OCI-LY3 (cell line): ENCODE measurements around the gene TRIM41.

Source experiments
- EZH2phosphoT487 ChIP-seq: fragments of 200-600 bp; shearing (Covaris generic); IDR thresholded peaks from 2 replicates; pipeline ENCODE4 v1.6.1; 2018; ENCODE audit warnings: antibody characterized with exemption, mixed run types, low read depth
- TF ChIP-seq, protein P1 (sequence below): fragments of 200-600, 300-600 bp; sonication (generic); IDR thresholded peaks from 2 replicates; pipeline ENCODE4 v1.5.1; 2014; ENCODE audit warnings: antibody characterized with exemption, low read length, low read depth

DNA sequence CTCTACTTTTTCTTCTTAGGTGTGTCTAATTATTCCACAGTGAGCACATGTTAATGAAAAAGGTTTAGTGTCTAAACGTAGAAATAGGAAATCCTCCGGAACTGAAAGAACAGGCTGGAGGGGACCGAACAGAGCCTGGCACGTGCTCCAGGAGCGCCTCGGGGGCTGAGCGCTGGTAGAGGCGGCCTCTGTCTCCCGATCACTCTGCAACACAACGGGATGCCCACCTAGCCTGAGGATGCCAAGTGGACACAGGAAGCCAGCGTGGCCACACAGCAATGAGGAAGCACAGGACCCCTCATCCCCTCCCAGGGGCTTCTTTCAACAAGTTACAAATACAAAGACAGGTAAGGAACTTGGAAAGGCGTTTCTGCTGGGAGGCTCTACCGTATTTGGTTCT lies 37.5 kb upstream of the TRIM41 start:
- TF ChIP-seq, protein P1, sequence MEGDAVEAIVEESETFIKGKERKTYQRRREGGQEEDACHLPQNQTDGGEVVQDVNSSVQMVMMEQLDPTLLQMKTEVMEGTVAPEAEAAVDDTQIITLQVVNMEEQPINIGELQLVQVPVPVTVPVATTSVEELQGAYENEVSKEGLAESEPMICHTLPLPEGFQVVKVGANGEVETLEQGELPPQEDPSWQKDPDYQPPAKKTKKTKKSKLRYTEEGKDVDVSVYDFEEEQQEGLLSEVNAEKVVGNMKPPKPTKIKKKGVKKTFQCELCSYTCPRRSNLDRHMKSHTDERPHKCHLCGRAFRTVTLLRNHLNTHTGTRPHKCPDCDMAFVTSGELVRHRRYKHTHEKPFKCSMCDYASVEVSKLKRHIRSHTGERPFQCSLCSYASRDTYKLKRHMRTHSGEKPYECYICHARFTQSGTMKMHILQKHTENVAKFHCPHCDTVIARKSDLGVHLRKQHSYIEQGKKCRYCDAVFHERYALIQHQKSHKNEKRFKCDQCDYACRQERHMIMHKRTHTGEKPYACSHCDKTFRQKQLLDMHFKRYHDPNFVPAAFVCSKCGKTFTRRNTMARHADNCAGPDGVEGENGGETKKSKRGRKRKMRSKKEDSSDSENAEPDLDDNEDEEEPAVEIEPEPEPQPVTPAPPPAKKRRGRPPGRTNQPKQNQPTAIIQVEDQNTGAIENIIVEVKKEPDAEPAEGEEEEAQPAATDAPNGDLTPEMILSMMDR, result no peak
- no peak for TF ChIP-seq EZH2phosphoT487
